ENCODE measurements around the gene DAO. TPM values are rescaled to one million over a fixed set of nuclear protein-coding genes. Genes with fewer than 3 reads are reported as not detected.
A peak's percentile ranks its signal among the peaks of the same experiment; 100 is the strongest.

DAO gene
- total RNA-seq: 1 to 10 TPM in 1 of 8 experiments, under 1 TPM in 6, not detected in 1; 0.15 to 1.4 (median 0.43) TPM

- ATAC-seq (replicated peaks in 6 of 8): no peak
- in situ Hi-C loops (cut with MboI; ENCODE audit: low pct_unique_long_range_greater_than_20kb in 2 of 9, low sequenced_read_pairs in 9 of 9, unreplicated experiment in 9 of 9): loop anchor here in 1 of 9 experiments (10.0 kb wide), 1 partner anchor 65 kb away; no protein-coding TSS in a partner anchor
- Histone ChIP-seq H3K27ac (no peak within 1 kb of the TSS), H3K4me1 (replicated peaks in 1 of 2) (no peaks in the 10 kb centered on the region), H3K4me3 (no peak within 1 kb of the TSS)
- WGBS, 10 experiments: 44 to 100% (median 63%) methylated on average over 1 to 6 of the region's 16 CpGs; no CpG with 5 or more reads in 5 of the 10 experiments
These were observed at the start of gene DAO for GRCh38 chr12:108879615-108880254. TSS of gene DAO (plus strand) at chr12:108880092. CDS start at chr12:108885007, 4,915 bp downstream.

- Histone ChIP-seq H3K4me3 (no peak overlapping the region), H3K27ac (no peak overlapping the region), H3K4me1 (replicated peaks in 1 of 2) (peaks cover 11 to 12% of the 10 kb centered on the region in 2 donors)
- no peak for ATAC-seq (replicated peaks in 6 of 8)
- 88 to 100% (median 97%) methylated on average over 1 to 11 of the region's 11 CpGs; no CpG with 5 or more reads in 2 of the 10 experiments for WGBS, 10 experiments
- in situ Hi-C loops (cut with MboI; ENCODE audit: low pct_unique_long_range_greater_than_20kb in 2 of 9, low sequenced_read_pairs in 9 of 9, unreplicated experiment in 9 of 9): no loop called here
These were observed 48.4 kb upstream of the DAO start for GRCh38 chr12:108831309-108831991.

GRCh38 chr12:108832208-108832607 lies 47.7 kb upstream of the DAO start:
- ATAC-seq (replicated peaks in 6 of 8): no peak
- Histone ChIP-seq H3K27ac (no peak overlapping the region), H3K4me3 (no peak overlapping the region), H3K4me1 (replicated peaks in 1 of 2) (peaks cover 3 to 4% of the 10 kb centered on the region in 2 donors)
- in situ Hi-C loops (cut with MboI; ENCODE audit: low pct_unique_long_range_greater_than_20kb in 2 of 9, low sequenced_read_pairs in 9 of 9, unreplicated experiment in 9 of 9): no loop called here
- 40 to 100% (median 94%) methylated on average over 1 to 4 of the region's 6 CpGs; no CpG with 5 or more reads in 4 of the 10 experiments for WGBS, 10 experiments

- Histone ChIP-seq H3K4me1 (replicated peaks in 1 of 2) (no peaks in the 10 kb centered on the region), H3K27ac (no peak overlapping the region), H3K4me3 (no peak overlapping the region)
- 9 to 93% (median 78%) methylated on average over 1 to 9 of the region's 10 CpGs; no CpG with 5 or more reads in 2 of the 10 experiments for WGBS, 10 experiments
- ATAC-seq (replicated peaks in 6 of 8): peak in 4 of 8 experiments; percentile 32 to 70 (median 39)
- in situ Hi-C loops (cut with MboI; ENCODE audit: low pct_unique_long_range_greater_than_20kb in 2 of 9, low sequenced_read_pairs in 9 of 9, unreplicated experiment in 9 of 9): no loop called here
These were observed 47.0 kb upstream of the DAO start for GRCh38 chr12:108832730-108833354.

- H3K27ac ChIP-seq: no peak overlapping the region
- in situ Hi-C loops (cut with MboI; ENCODE audit: low pct_unique_long_range_greater_than_20kb in 2 of 9, low sequenced_read_pairs in 9 of 9, unreplicated experiment in 9 of 9): no loop called here
- WGBS, 10 experiments: 0 to 96% (median 24%) methylated on average over 2 to 6 of the region's 9 CpGs; no CpG with 5 or more reads in 5 of the 10 experiments
- H3K4me1 ChIP-seq (replicated peaks in 1 of 2): no peaks in the 10 kb centered on the region
- ATAC-seq (replicated peaks in 6 of 8): peak in 3 of 8 experiments; percentile 71 to 84 (median 78)
- H3K4me3 ChIP-seq: no peak overlapping the region
These were observed 46.5 kb upstream of the DAO start for GRCh38 chr12:108833355-108833733.

- 37 to 100% (median 89%) methylated on average over 1 to 12 of the region's 12 CpGs for WGBS, 10 experiments
- Histone ChIP-seq H3K4me1 (replicated peaks in 1 of 2) (no peaks in the 10 kb centered on the region), H3K27ac (no peak overlapping the region), H3K4me3 (no peak overlapping the region)
- peak in 2 of 8 experiments; percentile 1 to 4 for ATAC-seq (replicated peaks in 6 of 8)
- in situ Hi-C loops (cut with MboI; ENCODE audit: low pct_unique_long_range_greater_than_20kb in 2 of 9, low sequenced_read_pairs in 9 of 9, unreplicated experiment in 9 of 9): no loop called here
These were observed 46.0 kb upstream of the DAO start for GRCh38 chr12:108833757-108834472.

- Histone ChIP-seq H3K4me1 (replicated peaks in 1 of 2) (peaks cover 2 to 7% of the 10 kb centered on the region in 2 donors), H3K4me3 (no peak overlapping the region), H3K27ac (no peak overlapping the region)
- in situ Hi-C loops (cut with MboI; ENCODE audit: low pct_unique_long_range_greater_than_20kb in 2 of 9, low sequenced_read_pairs in 9 of 9, unreplicated experiment in 9 of 9): no loop called here
- WGBS, 10 experiments: 50 to 94% (median 79%) methylated on average over 2 to 7 of the region's 7 CpGs; no CpG with 5 or more reads in 1 of the 10 experiments
- ATAC-seq (replicated peaks in 6 of 8): no peak
These were observed 43.8 kb upstream of the DAO start for GRCh38 chr12:108835860-108836634.

- in situ Hi-C loops (cut with MboI; ENCODE audit: low pct_unique_long_range_greater_than_20kb in 2 of 9, low sequenced_read_pairs in 9 of 9, unreplicated experiment in 9 of 9): no loop called here
- 53 to 100% (median 85%) methylated on average over 1 to 8 of the region's 8 CpGs for WGBS, 10 experiments
- no peak overlapping the region for H3K27ac ChIP-seq
- peaks cover 2 to 7% of the 10 kb centered on the region in 2 donors for H3K4me1 ChIP-seq (replicated peaks in 1 of 2)
- no peak overlapping the region for H3K4me3 ChIP-seq
- ATAC-seq (replicated peaks in 6 of 8): no peak
These were observed 42.7 kb upstream of the DAO start for GRCh38 chr12:108837239-108837638.

GRCh38 chr12:108837680-108838079 lies 42.2 kb upstream of the DAO start:
- WGBS, 10 experiments: 73 to 100% (median 94%) methylated on average over 1 to 7 of the region's 7 CpGs; no CpG with 5 or more reads in 1 of the 10 experiments
- Histone ChIP-seq H3K4me3 (no peak overlapping the region), H3K27ac (peak overlapping the region in 1 of 2 donors; percentile 46), H3K4me1 (replicated peaks in 1 of 2) (peaks cover 2 to 7% of the 10 kb centered on the region in 2 donors)
- in situ Hi-C loops (cut with MboI; ENCODE audit: low pct_unique_long_range_greater_than_20kb in 2 of 9, low sequenced_read_pairs in 9 of 9, unreplicated experiment in 9 of 9): no loop called here
- no peak for ATAC-seq (replicated peaks in 6 of 8)

- Histone ChIP-seq H3K27ac (peak overlapping the region in 1 of 2 donors; percentile 46), H3K4me1 (replicated peaks in 1 of 2) (peaks cover 2 to 7% of the 10 kb centered on the region in 2 donors), H3K4me3 (no peak overlapping the region)
- in situ Hi-C loops (cut with MboI; ENCODE audit: low pct_unique_long_range_greater_than_20kb in 2 of 9, low sequenced_read_pairs in 9 of 9, unreplicated experiment in 9 of 9): no loop called here
- WGBS, 10 experiments: 17 to 100% (median 62%) methylated on average over 2 to 12 of the region's 14 CpGs
- ATAC-seq (replicated peaks in 6 of 8): peak; percentile 82 to 97 (median 94)
These were observed 41.5 kb upstream of the DAO start for GRCh38 chr12:108838194-108839017.

- 60 to 96% (median 80%) methylated on average over 1 to 6 of the region's 6 CpGs; no CpG with 5 or more reads in 2 of the 10 experiments for WGBS, 10 experiments
- peaks cover 2 to 7% of the 10 kb centered on the region in 2 donors for H3K4me1 ChIP-seq (replicated peaks in 1 of 2)
- no peak overlapping the region for H3K27ac ChIP-seq
- H3K4me3 ChIP-seq: no peak overlapping the region
- in situ Hi-C loops (cut with MboI; ENCODE audit: low pct_unique_long_range_greater_than_20kb in 2 of 9, low sequenced_read_pairs in 9 of 9, unreplicated experiment in 9 of 9): no loop called here
- peak in 3 of 8 experiments; percentile 27 to 56 (median 35) for ATAC-seq (replicated peaks in 6 of 8)
These were observed 40.6 kb upstream of the DAO start for GRCh38 chr12:108839018-108839889.

Data from motor neuron (in vitro differentiated cells).